C1 segment of cervical spinal cord (tissue), 14 donors: ENCODE results near the gene LAMC2.
A peak's percentile ranks its signal among the peaks of the same experiment; 100 is the strongest.
"Not testable (repeated sequence)": the region's sequence is repeated elsewhere in the genome, so short reads cannot be mapped to it uniquely, and the experiment has no call there.

Source experiments
- DNase-seq, 14 donors: peaks; one replicate each; lab custom pipeline; 2025; lab: John Stamatoyannopoulos, UW

The LAMC2 gene

DNA sequence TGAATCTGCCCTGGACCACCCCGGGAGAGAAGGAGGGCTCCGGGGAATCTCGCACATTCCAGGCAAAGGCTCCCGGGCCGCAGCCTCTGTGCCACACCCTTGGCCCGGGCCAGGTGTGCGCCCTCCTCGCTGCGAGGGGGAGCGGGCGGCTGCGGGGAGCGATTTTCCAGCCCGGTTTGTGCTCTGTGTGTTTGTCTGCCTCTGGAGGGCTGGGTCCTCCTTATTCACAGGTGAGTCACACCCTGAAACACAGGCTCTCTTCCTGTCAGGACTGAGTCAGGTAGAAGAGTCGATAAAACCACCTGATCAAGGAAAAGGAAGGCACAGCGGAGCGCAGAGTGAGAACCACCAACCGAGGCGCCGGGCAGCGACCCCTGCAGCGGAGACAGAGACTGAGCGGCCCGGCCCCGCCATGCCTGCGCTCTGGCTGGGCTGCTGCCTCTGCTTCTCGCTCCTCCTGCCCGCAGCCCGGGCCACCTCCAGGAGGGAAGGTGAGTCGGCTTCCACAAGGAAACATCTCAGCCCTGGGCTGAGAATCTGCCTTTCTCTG, at the start of gene LAMC2:
LAMC2 (plus strand) TSS at position 324 of the 550 bp plus-strand sequence; CDS start at position 413, 89 bp downstream.
- peak in 1 of 14 donors; percentile 34 for DNase-seq

DNA sequence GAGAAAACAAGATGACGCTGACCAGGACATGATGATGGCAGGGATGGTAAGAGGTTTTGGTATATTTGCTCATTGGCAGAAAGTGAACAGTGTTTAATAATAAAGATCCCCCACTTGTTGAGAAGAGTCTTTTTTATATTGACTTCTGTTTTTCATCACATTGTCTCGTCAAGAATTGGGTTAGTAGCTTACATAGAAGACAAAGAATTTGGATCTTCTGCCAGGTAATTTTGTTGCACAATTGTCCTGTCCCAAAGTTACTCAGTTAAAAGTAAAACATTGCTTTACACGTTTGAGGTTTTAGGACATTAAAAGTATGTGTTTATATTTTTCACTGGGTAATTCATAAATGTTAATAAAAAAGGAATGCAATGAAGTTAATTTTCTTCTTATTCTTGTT, 48.3 kb upstream of the LAMC2 start:
- no peak for DNase-seq

GRCh38 chr1:183138301-183138700, 47.8 kb upstream of the LAMC2 start:
- no peak for DNase-seq

DNA sequence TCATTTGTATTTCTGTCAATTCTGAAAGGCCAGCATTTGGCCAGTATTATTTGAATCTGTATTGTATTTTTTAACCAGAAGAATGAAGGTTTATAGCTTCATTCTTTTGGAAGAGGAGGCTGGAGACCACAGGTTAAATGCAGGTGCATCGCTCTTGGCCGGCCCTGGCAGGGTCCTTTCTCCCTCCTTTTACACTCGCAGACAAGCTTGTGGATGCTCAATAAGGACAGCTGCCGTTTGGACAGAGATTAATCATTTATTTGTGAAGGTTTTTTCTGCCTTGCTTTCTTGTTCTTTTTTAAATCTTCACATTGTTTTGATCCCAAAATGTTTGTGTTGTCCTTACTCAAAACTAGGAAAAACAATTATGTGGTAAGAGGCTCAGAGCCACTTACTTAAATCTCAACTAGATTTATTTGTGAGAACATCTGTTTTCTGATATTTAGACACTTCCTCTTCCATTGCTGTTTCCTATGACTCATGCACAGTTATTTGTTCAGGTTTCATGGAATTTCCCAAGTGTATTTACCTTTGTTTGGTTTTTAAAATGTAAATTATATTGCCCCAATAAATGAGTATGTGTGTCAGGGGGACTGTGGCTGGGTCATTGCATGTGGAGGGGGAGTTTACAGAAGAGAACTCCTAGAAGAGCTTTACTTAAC, 46.7 kb upstream of the LAMC2 start:
- no peak for DNase-seq

DNA sequence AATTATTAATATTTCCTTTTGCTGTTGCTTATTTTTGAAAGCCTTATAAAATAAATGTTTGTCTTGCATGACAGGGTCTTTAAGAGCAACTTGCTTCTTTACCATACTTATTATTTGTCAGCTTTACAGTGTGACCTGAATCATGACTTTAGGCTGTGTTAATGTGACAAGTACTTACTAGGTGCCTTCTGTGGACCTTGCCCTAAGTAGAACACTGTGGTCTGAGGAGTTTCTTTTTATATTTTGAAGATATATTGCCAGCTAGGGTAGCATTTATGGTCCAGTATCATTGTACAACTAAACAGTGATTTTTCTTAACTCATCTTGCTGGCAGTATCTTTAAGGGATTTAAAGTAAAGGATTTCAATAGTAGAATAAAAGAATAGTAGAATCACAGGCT, 45.4 kb upstream of the LAMC2 start:
- DNase-seq, result no peak

DNA sequence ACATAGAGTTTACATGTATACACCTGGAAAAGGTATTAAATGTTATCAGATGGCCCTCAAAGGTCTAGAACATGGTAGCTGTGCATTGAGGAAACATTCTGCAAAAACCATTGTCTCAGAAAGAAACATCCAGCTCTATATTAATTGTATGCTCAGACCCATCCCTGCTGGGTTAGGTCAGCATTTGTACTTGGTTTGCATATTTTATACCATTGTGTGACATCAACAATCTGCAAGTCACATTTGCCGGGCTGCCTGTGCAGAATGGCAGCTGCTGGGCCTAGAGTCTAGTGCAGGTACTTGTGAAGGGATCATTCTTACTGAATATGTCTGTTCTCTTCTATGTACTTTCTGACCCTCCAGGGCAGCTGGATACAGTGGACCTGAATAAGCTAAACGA, 43.9 kb upstream of the LAMC2 start:
- no peak for DNase-seq

DNA sequence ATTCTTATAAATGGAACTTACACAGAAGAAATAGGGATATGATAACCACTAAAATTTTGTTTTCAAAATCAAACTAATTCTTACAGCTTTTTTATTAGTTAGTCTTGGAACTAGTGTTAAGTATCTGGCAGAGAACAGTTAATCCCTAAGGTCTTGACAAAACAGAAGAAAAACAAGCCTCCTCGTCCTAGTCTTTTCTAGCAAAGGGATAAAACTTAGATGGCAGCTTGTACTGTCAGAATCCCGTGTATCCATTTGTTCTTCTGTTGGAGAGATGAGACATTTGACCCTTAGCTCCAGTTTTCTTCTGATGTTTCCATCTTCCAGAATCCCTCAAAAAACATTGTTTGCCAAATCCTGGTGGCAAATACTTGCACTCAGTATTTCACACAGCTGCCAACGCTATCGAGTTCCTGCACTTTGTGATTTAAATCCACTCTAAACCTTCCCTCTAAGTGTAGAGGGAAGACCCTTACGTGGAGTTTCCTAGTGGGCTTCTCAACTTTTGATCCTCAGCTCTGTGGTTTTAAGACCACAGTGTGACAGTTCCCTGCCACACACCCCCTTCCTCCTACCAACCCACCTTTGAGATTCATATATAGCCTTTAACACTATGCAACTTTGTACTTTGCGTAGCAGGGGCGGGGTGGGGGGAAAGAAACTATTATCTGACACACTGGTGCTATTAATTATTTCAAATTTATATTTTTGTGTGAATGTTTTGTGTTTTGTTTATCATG, 42.3 kb upstream of the LAMC2 start:
- no peak for DNase-seq

- no peak for DNase-seq
Measured at GRCh38 chr1:183144752-183145151, 41.3 kb upstream of the LAMC2 start.

DNA sequence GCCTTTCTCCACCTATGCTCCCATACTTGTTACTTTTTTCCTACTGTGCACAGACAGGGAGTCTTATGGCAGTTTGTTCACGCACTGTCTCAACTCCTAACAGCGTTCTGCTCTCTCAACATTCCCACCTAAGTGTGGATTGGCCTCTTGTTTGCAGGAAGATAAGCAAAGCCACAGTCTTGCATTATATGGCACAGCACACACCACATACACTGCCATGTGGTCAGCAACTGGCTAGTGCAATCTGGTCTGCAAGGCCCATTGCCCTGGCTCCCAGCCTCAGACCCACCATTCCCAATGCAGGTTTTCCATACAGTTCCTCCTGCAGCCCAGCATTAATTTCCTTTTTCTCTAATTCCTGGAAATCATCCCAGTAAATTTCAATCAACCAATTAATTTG, 38.3 kb upstream of the LAMC2 start:
- no peak for DNase-seq

- no peak for DNase-seq
Measured at GRCh38 chr1:183148599-183148998, 37.5 kb upstream of the LAMC2 start.

GRCh38 chr1:183149273-183149672, 36.8 kb upstream of the LAMC2 start:
- DNase-seq, result no peak

- DNase-seq, result not testable (repeated sequence)
Measured at GRCh38 chr1:183150032-183150431, 36.0 kb upstream of the LAMC2 start.

- no peak for DNase-seq
Measured at GRCh38 chr1:183150445-183150844, 35.6 kb upstream of the LAMC2 start.

DNA sequence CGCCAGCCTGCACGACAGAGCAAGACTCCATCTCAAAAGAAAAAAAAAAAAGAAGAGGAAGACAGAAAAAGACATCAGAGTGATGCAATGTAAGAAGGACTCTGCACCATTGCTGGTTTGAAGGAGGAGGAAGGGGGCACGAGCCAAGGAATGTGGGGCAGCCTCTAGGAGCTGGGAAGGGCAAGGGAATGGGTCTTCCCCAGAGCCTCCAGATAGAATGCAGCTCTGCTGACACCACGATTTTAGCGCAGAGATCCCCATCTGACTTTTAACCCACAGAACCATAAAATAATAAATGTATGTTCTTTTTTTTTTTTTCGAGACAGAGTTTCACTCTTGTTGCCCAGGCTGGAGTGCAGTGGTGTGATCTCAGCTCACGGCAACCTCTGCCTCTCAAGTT, 33.9 kb upstream of the LAMC2 start:
- no peak for DNase-seq

- no peak for DNase-seq
Measured at GRCh38 chr1:183155939-183156338, 30.1 kb upstream of the LAMC2 start.

GRCh38 chr1:183159960-183160359, 26.1 kb upstream of the LAMC2 start:
- DNase-seq, result no peak

DNA sequence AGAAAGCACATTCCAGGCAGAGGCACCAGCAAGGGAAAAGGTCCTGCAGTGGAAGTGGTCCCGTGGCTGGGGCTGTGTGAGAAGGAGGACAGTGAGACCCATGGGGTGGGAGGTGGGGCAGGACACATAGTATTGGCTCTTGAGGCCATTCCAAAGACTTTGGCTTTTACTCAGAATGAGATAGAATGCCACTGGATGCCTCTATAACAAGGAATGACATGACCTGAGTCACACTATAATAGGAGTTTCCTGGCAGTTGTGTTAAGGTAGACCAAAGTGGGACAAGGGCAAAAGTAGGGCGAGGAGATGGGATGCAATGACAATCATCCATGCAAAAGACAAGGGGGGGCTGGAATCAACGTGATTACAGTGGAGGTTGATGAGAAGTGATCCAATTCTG, 24.7 kb upstream of the LAMC2 start:
- DNase-seq, result no peak

DNA sequence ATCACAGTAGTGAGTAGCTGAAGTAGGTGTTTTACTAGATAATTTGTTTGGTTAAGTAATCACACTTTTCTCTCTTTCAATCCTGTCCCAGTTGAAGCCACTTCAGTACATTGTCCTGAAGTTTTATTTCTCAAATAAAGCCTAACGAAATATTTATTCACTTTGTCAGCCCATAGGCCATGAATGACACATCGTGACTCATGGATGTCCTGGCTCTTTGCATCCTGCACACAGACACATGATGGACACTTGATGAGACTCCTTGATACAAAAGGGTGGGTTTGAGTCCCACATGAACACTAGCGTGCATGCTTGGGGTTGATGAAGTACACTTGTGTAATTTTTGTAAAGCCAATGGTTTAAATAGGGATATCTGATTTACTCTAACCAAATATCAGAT, 22.7 kb upstream of the LAMC2 start:
- no peak for DNase-seq

GRCh38 chr1:183164340-183164739, 21.7 kb upstream of the LAMC2 start:
- DNase-seq, result no peak

DNA sequence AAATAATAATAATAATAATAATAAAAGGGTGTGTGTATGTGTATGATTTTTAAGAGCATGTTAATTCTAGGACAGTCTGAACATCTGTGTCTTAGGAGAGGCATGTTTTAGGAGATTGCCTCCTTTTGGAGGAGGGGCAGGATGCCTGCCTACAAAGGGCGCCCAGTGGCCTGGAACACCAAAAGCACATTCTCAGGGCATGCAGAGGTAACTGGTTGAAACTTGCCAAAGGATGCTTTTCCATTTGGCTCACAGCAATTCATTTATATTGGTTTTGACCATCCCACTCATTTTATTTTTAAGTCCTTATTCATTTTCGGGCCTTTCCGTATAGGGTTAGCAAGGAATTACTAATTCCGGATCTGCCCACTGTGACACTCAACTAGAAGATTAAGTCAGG, 21.1 kb upstream of the LAMC2 start:
- no peak for DNase-seq

GRCh38 chr1:183165456-183165855, 20.6 kb upstream of the LAMC2 start:
- no peak for DNase-seq

GRCh38 chr1:183166454-183166853, 19.6 kb upstream of the LAMC2 start:
- no peak for DNase-seq

- DNase-seq, result no peak
Measured at GRCh38 chr1:183167676-183168075, 18.4 kb upstream of the LAMC2 start.
